H1 (cell line): ENCODE data around the gene WDR90. TPM values are rescaled to one million over a fixed set of nuclear protein-coding genes. Genes with fewer than 3 reads are reported as not detected.

ENCODE experiments used
- CTCF ChIA-PET: fragments of 300-600 bp; sonication (Branson Sonifier 250); formaldehyde crosslinking; loops from one replicate; lab custom pipeline; 2021; ENCODE audit not compliant: partially characterized antibody; lab: Charles Lee
- POLR2A ChIA-PET: fragments of 300-600 bp; sonication (Branson Sonifier 250); formaldehyde crosslinking; loops from one replicate; lab custom pipeline; 2021; ENCODE audit warnings: inconsistent platforms; ENCODE audit not compliant: partially characterized antibody; lab: Charles Lee
- DNase-seq, 2 experiments: peaks; one replicate each; pipeline versions ENCODE4 v3.0.0 to v3.0.0-alpha.2; 2010 to 2022; ENCODE audit warnings: low spot score in 2 of 2, low read depth in 1 of 2, mixed read lengths in 1 of 2
- FAIRE-seq: peaks from 2 replicates; lab custom pipeline; 2011; peaks lifted over from hg19 to GRCh38; lab: Jason Lieb, UNC
- H2AFZ ChIP-seq: 2 replicates; pipeline ENCODE4 v1.8.1; 2012; ENCODE audit warnings: low read length, inconsistent platforms
- H2AK5ac ChIP-seq: 2 replicates; pipeline ENCODE4 v1.6.1; 2013; ENCODE audit warnings: low read depth, low read length
- H2BK120ac ChIP-seq: replicated peaks from 2 replicates; pipeline ENCODE3; 2013; ENCODE audit warnings: low read depth, low read length, inconsistent platforms
- H2BK12ac ChIP-seq: 2 replicates; pipeline ENCODE4 v1.6.1; 2013; ENCODE audit warnings: low read depth, low read length
- H2BK15ac ChIP-seq: 2 replicates; pipeline ENCODE4 v1.6.1; 2013; ENCODE audit warnings: low read length
- H2BK20ac ChIP-seq: 2 replicates; pipeline ENCODE4 v1.6.1; 2013; ENCODE audit warnings: low read length
- H2BK5ac ChIP-seq: 2 replicates; pipeline ENCODE4 v1.6.1; 2013; ENCODE audit warnings: low read depth, low read length
- H3K14ac ChIP-seq: 2 replicates; pipeline ENCODE4 v1.6.1; 2013; ENCODE audit warnings: inconsistent platforms; ENCODE audit not compliant: insufficient read length
- H3K18ac ChIP-seq: 2 replicates; pipeline ENCODE4 v1.6.1; 2013; ENCODE audit warnings: low read length; ENCODE audit errors: extremely low read depth
- H3K23ac ChIP-seq: 2 replicates; pipeline ENCODE4 v1.6.1; 2013; ENCODE audit warnings: inconsistent platforms; ENCODE audit not compliant: insufficient read length
- H3K23me2 ChIP-seq: 2 replicates; pipeline ENCODE4 v1.6.1; 2013; ENCODE audit warnings: low read depth, low read length
- H3K27ac ChIP-seq: 2 replicates; pipeline ENCODE4 v1.6.1; 2011; ENCODE audit warnings: low read depth, low read length, inconsistent platforms
- H3K27me3 ChIP-seq, 4 experiments: replicated peaks in 1 of 4; 1 replicate in 1 of 4; 2 replicates in 3 of 4; pipeline versions ENCODE4 v1.6.1 to v1.8.1; 2011 to 2013; ENCODE audit warnings: low read length in 3 of 4, mild to moderate bottlenecking in 3 of 4, inconsistent platforms in 2 of 4, mixed read lengths in 2 of 4, moderate library complexity in 1 of 4; ENCODE audit not compliant: control insufficient read depth in 3 of 4, insufficient read depth in 3 of 4; ENCODE audit errors: extremely low read depth in 1 of 4
- H3K36me3 ChIP-seq, 4 experiments: 2 replicates each; pipeline versions ENCODE4 v1.6.1 to v1.8.1; 2011 to 2013; ENCODE audit warnings: mild to moderate bottlenecking in 4 of 4, low read length in 3 of 4, moderate library complexity in 2 of 4, control low read depth in 1 of 4, inconsistent platforms in 1 of 4; ENCODE audit not compliant: insufficient read depth in 4 of 4, control insufficient read depth in 2 of 4
- H3K4ac ChIP-seq: replicated peaks from 2 replicates; pipeline ENCODE3; 2013; ENCODE audit warnings: low read length, low read depth, mixed read lengths, inconsistent platforms; ENCODE audit not compliant: insufficient read length
- H3K4me1 ChIP-seq, 4 experiments: replicated peaks in 1 of 4; 1 replicate in 1 of 4; 2 replicates in 3 of 4; pipeline versions ENCODE4 v1.6.1 to v1.8.1; 2011 to 2013; ENCODE audit warnings: low read length in 3 of 4, inconsistent platforms in 2 of 4, mixed read lengths in 1 of 4; ENCODE audit not compliant: insufficient read depth in 4 of 4, control insufficient read depth in 3 of 4
- H3K4me2 ChIP-seq, 2 experiments: 2 replicates each; pipeline versions ENCODE4 v1.6.1 to v1.8.1; 2011 to 2013; ENCODE audit warnings: low read depth in 2 of 2, low read length in 2 of 2, control low read depth in 1 of 2, inconsistent platforms in 1 of 2, mild to moderate bottlenecking in 1 of 2; ENCODE audit not compliant: insufficient read depth in 1 of 2
- H3K4me3 ChIP-seq, 4 experiments: fragments of 200-600, 300-600 bp in 1 of 4; sonication (generic), shearing (Covaris generic), sonication (Bioruptor Twin) in 1 of 4; 2 replicates each; pipeline versions ENCODE4 v1.5.1 to v1.8.1; 2011 to 2016; ENCODE audit warnings: low read length in 4 of 4, low read depth in 3 of 4, control low read depth in 2 of 4, inconsistent platforms in 2 of 4, mild to moderate bottlenecking in 2 of 4, mixed read lengths in 1 of 4, moderate library complexity in 1 of 4; ENCODE audit not compliant: insufficient read depth in 2 of 4; ENCODE audit errors: extremely low read depth in 1 of 4
- H3K56ac ChIP-seq: replicated peaks from 2 replicates; pipeline ENCODE3; 2013; ENCODE audit warnings: low read depth, mild to moderate bottlenecking, mixed read lengths, low read length, inconsistent platforms; ENCODE audit not compliant: insufficient read length
- H3K79me1 ChIP-seq: 2 replicates; pipeline ENCODE4 v1.6.1; 2013; ENCODE audit warnings: low read depth, low read length, control low read depth
- H3K79me2 ChIP-seq, 2 experiments: 2 replicates each; pipeline versions ENCODE4 v1.6.1 to v1.8.1; 2012 to 2013; ENCODE audit warnings: low read length in 2 of 2, mild to moderate bottlenecking in 2 of 2, inconsistent platforms in 1 of 2; ENCODE audit not compliant: insufficient read depth in 2 of 2, control insufficient read depth in 1 of 2
- H3K9ac ChIP-seq, 4 experiments: replicated peaks in 1 of 4; 1 replicate in 1 of 4; 2 replicates in 3 of 4; pipeline versions ENCODE4 v1.6.1 to v1.8.1; 2011 to 2013; ENCODE audit warnings: low read depth in 3 of 4, low read length in 3 of 4, control low read depth in 2 of 4, mild to moderate bottlenecking in 2 of 4, moderate library complexity in 2 of 4, inconsistent platforms in 1 of 4; ENCODE audit errors: extremely low read depth in 1 of 4
- H3K9me3 ChIP-seq, 2 experiments: 2 replicates each; pipeline versions ENCODE4 v1.6.1 to v1.8.1; 2012 to 2013; ENCODE audit warnings: mild to moderate bottlenecking in 2 of 2, moderate library complexity in 2 of 2, control low read depth in 1 of 2, inconsistent platforms in 1 of 2, low read depth in 1 of 2, low read length in 1 of 2, mixed read lengths in 1 of 2; ENCODE audit not compliant: insufficient read depth in 2 of 2
- H4K20me1 ChIP-seq, 2 experiments: replicated peaks in 1 of 2; 2 replicates each; pipeline versions ENCODE3 to v1.8.1; 2011 to 2013; ENCODE audit warnings: inconsistent platforms in 2 of 2, low read length in 2 of 2, mild to moderate bottlenecking in 1 of 2; ENCODE audit not compliant: insufficient read depth in 2 of 2, control insufficient read depth in 1 of 2
- H4K5ac ChIP-seq: 2 replicates; pipeline ENCODE4 v1.6.1; 2013; ENCODE audit warnings: low read length, low read depth, mixed read lengths, inconsistent platforms; ENCODE audit not compliant: insufficient read length
- H4K8ac ChIP-seq: 2 replicates; pipeline ENCODE4 v1.8.0; 2013; ENCODE audit warnings: mild to moderate bottlenecking, moderate library complexity, low read length, inconsistent platforms; ENCODE audit not compliant: insufficient read depth; ENCODE audit errors: extremely low read depth
- H4K91ac ChIP-seq: replicated peaks from 2 replicates; pipeline ENCODE3; 2013; ENCODE audit warnings: low read length, mixed read lengths, inconsistent platforms; ENCODE audit not compliant: insufficient read length
- CBX8 ChIP-seq: fragments of 300-800, 300-1000 bp; sonication (generic); IDR thresholded peaks from 2 replicates; pipeline ENCODE4 v1.7.1; 2016; ENCODE audit warnings: low read depth, low read length, borderline replicate concordance
- CHD1 ChIP-seq: IDR thresholded peaks from 2 replicates; pipeline ENCODE4 v1.6.1; 2012; ENCODE audit warnings: low read depth, low read length, improper control_type of control experiment
- CREB1 ChIP-seq: IDR thresholded peaks from 2 replicates; pipeline ENCODE4 v1.6.1; 2012; ENCODE audit warnings: inconsistent platforms
- EZH2 ChIP-seq: fragments of 200-600 bp; sonication (generic); IDR thresholded peaks from 2 replicates; pipeline ENCODE4 v1.7.1; 2012; ENCODE audit warnings: low read depth, mild to moderate bottlenecking, moderate library complexity, low read length, inconsistent platforms; ENCODE audit not compliant: severe bottlenecking
- HDAC6 ChIP-seq: IDR thresholded peaks from one replicate; pipeline ENCODE4 v1.7.1; 2012; ENCODE audit warnings: low read depth, mild to moderate bottlenecking, inconsistent platforms, low read length, moderate library complexity
- NANOG ChIP-seq: IDR thresholded peaks from 2 replicates; pipeline ENCODE4 v1.6.1; 2011; ENCODE audit warnings: low read length, low read depth, mild to moderate bottlenecking, inconsistent platforms; ENCODE audit not compliant: insufficient read depth, poor library complexity, severe bottlenecking
- POU5F1 ChIP-seq: IDR thresholded peaks from 2 replicates; pipeline ENCODE4 v1.6.1; 2011; ENCODE audit warnings: low read depth, mild to moderate bottlenecking, low read length, moderate library complexity
- RAD21 ChIP-seq, 2 experiments: IDR thresholded peaks in 1 of 2; conservative IDR thresholded peaks in 1 of 2; 2 replicates each; pipeline ENCODE4 v1.6.1; 2011; ENCODE audit warnings: low read depth in 2 of 2, low read length in 2 of 2, improper control_type of control experiment in 1 of 2, inconsistent platforms in 1 of 2, mild to moderate bottlenecking in 1 of 2, moderate library complexity in 1 of 2
- SIRT6 ChIP-seq: IDR thresholded peaks from one replicate; pipeline ENCODE4 v1.7.1; 2012; ENCODE audit warnings: low read length, inconsistent platforms
- SP2 ChIP-seq: IDR thresholded peaks from 2 replicates; pipeline ENCODE4 v1.6.1; 2012; ENCODE audit warnings: mild to moderate bottlenecking, low read length, inconsistent platforms
- WGBS, 2 experiments: shearing (Covaris generic) in 1 of 2; methylation state at CpG; one replicate each; pipeline versions ENCODE4 v1.1.6 to v1.1.7; 2013 to 2015; ENCODE audit warnings: low lambda C conversion rate in 2 of 2, mixed read lengths in 2 of 2, inconsistent platforms in 1 of 2, low coverage in 1 of 2, missing lambda C conversion rate in 1 of 2; ENCODE audit not compliant: insufficient replicate concordance in 2 of 2, insufficient coverage in 1 of 2, insufficient read length in 1 of 2; ENCODE audit errors: extremely low coverage in 1 of 2, missing lambda C conversion rate in 1 of 2; 5-methylcytosine and 5-hydroxymethylcytosine counted together
- polyA plus RNA-seq, 7 experiments: library from polyadenylated mRNA; depleted of rRNA in 3 of 7; stranded (reverse) in 5 of 7; unstranded in 2 of 7; fragments of >200 nt in 5 of 7; fragments of 200-250 nt in 2 of 7; gene quantifications; 1 replicate in 5 of 7; 2 replicates in 1 of 7; 4 replicates in 1 of 7; pipeline versions ENCODE4 v1.2.1 to v1.2.3, GENCODE V29; 2011 to 2013; ENCODE audit warnings: missing spikeins in 2 of 7, mixed read lengths in 2 of 7
- total RNA-seq: library from RNA; stranded (reverse); fragmentation: NEBNext Ultra II Directional; extraction: Animal tissue kit (Norgen Biotek cat#: 25700); gene quantifications from 2 replicates; pipeline ENCODE4 v1.2.1, GENCODE V29; 2021
- TF ChIP-seq, protein P1 (sequence below): IDR thresholded peaks from 2 replicates; pipeline ENCODE4 v1.6.1; 2011; ENCODE audit warnings: low read length, improper control_type of control experiment

WDR90 gene
- total and polyA plus RNA-seq, 2 of the 8 experiments (the other 6 are each of a cell fraction or from before 2014, with no cell fraction given): 24.0 to 47.2 TPM

- no peaks in the 10 kb centered on the region for H3K9me3 ChIP-seq
- H2BK15ac ChIP-seq: 0 out of 2 replicates have a peak overlapping the region, but pooled peaks have one; percentile 29
- H4K91ac ChIP-seq: no peak overlapping the region
- peak overlapping the region; percentile 38 to 75 (median 57) for H3K9ac ChIP-seq
- WGBS, 2 experiments: 32% methylated on average over 33 of the region's 50 CpGs; no CpG with 5 or more reads in 1 of the 2 experiments
- H3K27me3 ChIP-seq: no peaks in the 10 kb centered on the region
- peak overlapping the region; percentile 23; the same call in 1 of the 2 replicates for H3K27ac ChIP-seq
- no peak overlapping the region for H3K14ac ChIP-seq
- H3K4me2 ChIP-seq: peak overlapping the region; percentile 46 to 83
- H3K23ac ChIP-seq: no peak overlapping the region
- no peak overlapping the region for H2BK5ac ChIP-seq
- peaks cover 0 to 13% of the 10 kb centered on the region in 2 experiments; a peak in 1 of 4 replicates for H3K79me2 ChIP-seq
- H3K4me1 ChIP-seq: peaks cover 0 to 8% (median 5%) of the 10 kb centered on the region in 4 experiments; a peak in 5 of 7 replicates
- H2BK120ac ChIP-seq: no peak overlapping the region
- peak overlapping the region; percentile 71 to 89 (median 76) for H3K4me3 ChIP-seq
- H3K56ac ChIP-seq: peak overlapping the region; percentile 39
- H2AFZ ChIP-seq: no peak overlapping the region
- no peak overlapping the region for H3K18ac ChIP-seq
- FAIRE-seq (no peak), DNase-seq (no peak)
- CTCF ChIA-PET: interaction anchor here (1.4 to 12.0 kb wide), 4 partner anchors 9 to 233 kb away, joined by 3 to 104 read pairs (median 40); partner anchors contain the start of genes WDR24 and WDR90
- peaks cover 5% of the 10 kb centered on the region; the same call in 1 of the 2 replicates for H3K23me2 ChIP-seq
- H3K79me1 ChIP-seq: peaks cover 13% of the 10 kb centered on the region
- no peak overlapping the region for H2BK20ac ChIP-seq
- peaks cover 5 to 26% of the 10 kb centered on the region in 2 experiments for H4K20me1 ChIP-seq
- H4K5ac ChIP-seq: no peak overlapping the region
- H3K4ac ChIP-seq: peak overlapping the region; percentile 85
- peaks cover 13 to 44% (median 33%) of the 10 kb centered on the region in 4 experiments for H3K36me3 ChIP-seq
- H2BK12ac ChIP-seq: no peak overlapping the region
- H4K8ac ChIP-seq: peak overlapping the region; percentile 71
- no peak overlapping the region; the same call in 1 of the 2 replicates for H2AK5ac ChIP-seq
- POLR2A ChIA-PET: interaction anchor here (1.3 to 17.4 kb wide), 5 partner anchors 10 to 143 kb away, joined by 4 to 214 read pairs (median 5); partner anchors contain the start of genes JMJD8, RHBDL1, STUB1 and WDR90
- TF ChIP-seq CREB1: no peak
- no peak for TF ChIP-seq RAD21 (IDR thresholded peaks at IDR 0.05 in 1 of 2, conservative IDR thresholded peaks at IDR 0.05 in 1 of 2; ENCODE audit: low read depth in 2 of 2, low read length in 2 of 2)
- no peak for TF ChIP-seq CBX8
- no peak for TF ChIP-seq POU5F1
- TF ChIP-seq SP2: no peak
- no peak for TF ChIP-seq HDAC6
- no peak for TF ChIP-seq CHD1
- TF ChIP-seq SIRT6: no peak
- TF ChIP-seq, protein P1, sequence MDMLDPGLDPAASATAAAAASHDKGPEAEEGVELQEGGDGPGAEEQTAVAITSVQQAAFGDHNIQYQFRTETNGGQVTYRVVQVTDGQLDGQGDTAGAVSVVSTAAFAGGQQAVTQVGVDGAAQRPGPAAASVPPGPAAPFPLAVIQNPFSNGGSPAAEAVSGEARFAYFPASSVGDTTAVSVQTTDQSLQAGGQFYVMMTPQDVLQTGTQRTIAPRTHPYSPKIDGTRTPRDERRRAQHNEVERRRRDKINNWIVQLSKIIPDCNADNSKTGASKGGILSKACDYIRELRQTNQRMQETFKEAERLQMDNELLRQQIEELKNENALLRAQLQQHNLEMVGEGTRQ: no peak
- no peak for TF ChIP-seq NANOG
- TF ChIP-seq EZH2: no peak
Observed at GRCh38 chr16:668519-669171, 19.5 kb downstream of the WDR90 start.
